Activated naive CD4-positive, alpha-beta T cell treated with Interleukin-2 at 50 U/mL for 16 hours (primary cell): ENCODE measurements around the gene MCF2L.
"Not testable (repeated sequence)": the region's sequence is repeated elsewhere in the genome, so short reads cannot be mapped to it uniquely, and the experiment has no call there.

Experiments
- DNase-seq: peaks from one replicate; pipeline ENCODE4 v3.0.0-alpha.2; 2020

MCF2L gene

DNA sequence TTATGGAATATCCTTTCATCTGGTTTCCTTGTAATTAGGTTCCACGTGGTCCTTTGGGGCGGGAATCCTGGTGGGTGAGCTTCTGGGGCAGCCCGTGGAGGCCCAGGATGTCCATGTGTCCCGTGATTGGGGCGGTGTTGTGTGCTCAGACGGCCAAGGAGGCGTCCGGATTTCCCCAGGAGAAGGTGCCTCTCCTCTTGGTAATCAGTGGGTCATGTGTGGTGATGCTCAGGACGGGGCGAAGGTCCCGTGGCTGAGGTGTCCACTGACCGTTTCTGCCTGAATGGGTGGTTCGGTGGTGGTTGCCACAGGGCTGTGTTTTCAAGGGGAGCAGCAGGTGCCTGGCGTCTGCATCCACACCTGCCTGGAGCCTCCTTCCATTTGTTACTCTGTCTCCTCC, 84.4 kb downstream of the MCF2L start:
- no peak for DNase-seq

DNA sequence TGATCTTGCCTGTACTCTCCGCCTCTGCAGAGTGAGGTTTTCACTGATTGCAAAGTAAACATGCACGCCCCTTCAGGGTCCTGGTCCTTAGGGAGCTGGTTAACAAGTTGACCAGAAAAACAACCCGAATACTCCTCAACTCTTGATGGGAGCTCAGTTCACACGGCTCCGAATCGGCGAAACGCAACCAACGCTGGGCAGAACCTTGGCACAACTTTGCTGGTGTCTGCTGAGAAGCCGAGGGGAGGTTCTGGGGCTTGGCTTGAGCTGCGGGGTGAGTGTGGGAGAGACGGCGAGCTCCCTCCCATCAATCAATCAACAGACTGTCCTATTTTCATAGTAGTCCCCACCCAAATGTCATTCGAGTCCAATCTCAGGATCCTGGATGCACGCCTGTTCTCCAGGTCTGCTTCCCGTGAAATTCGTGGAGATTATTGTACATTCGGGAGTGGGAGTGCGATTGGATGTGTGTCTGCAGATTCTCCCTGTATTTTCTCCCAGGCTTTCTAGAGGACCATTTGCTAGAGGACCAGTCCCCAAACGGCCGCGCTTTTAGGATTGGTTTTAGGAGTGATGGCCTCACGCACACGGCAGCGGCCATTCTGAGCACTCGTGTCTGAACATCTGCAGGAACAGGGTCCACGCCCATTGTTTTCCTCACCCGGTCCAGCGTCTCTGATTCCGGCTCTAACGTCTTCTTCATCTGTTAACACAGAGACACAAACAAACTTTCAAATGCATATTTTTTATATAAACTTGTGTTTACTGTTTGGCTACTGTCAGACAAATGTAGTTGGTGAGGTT, 85.0 kb downstream of the MCF2L start:
- DNase-seq, result no peak

DNA sequence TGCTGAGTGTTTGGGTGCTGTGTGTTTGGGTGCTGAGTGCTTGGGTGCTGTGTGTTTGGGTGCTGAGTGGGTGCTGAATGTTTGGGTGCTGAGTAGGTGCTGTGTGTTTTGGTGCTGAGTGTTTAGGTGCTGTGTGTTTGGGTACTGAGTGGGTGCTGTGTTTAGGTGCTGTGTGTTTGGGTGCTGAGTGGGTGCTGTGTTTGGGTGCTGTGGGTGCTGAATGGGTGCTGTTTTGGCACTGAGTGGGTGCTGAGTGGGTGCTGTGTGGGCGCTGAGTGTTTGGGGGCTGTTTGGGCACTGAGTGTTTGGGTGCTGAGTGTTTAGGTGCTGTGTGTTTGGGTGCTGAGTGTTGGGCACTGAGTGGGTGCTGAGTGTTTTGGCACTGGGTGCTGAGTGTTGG, 88.1 kb downstream of the MCF2L start:
- DNase-seq, result no peak

- DNase-seq, result not testable (repeated sequence)
Measured at GRCh38 chr13:113057559-113057958, 88.5 kb downstream of the MCF2L start.

GRCh38 chr13:113058129-113058987, 89.3 kb downstream of the MCF2L start:
- DNase-seq, result no peak

GRCh38 chr13:113058988-113059850, 90.2 kb downstream of the MCF2L start:
- no peak for DNase-seq

DNA sequence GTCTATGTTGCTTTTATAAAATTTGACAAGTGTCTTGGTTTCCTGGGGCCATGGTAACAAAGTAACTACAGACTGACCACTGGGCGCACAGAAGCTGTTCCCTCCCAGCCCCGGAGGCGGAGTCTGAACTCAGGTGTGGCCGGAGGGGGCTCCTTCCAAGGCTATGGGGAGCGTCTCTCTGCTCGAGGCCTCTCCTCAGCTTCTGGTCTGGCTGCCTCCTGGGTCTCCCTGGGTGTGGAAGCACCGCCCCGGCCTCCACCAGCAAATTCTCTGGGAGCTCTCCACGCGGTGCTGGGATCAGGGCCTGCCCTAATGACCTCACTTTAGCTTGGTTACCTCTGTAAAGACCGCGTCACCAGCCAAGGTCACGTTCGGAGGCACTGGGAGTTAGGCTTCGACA, 90.9 kb downstream of the MCF2L start:
- DNase-seq, result no peak

DNA sequence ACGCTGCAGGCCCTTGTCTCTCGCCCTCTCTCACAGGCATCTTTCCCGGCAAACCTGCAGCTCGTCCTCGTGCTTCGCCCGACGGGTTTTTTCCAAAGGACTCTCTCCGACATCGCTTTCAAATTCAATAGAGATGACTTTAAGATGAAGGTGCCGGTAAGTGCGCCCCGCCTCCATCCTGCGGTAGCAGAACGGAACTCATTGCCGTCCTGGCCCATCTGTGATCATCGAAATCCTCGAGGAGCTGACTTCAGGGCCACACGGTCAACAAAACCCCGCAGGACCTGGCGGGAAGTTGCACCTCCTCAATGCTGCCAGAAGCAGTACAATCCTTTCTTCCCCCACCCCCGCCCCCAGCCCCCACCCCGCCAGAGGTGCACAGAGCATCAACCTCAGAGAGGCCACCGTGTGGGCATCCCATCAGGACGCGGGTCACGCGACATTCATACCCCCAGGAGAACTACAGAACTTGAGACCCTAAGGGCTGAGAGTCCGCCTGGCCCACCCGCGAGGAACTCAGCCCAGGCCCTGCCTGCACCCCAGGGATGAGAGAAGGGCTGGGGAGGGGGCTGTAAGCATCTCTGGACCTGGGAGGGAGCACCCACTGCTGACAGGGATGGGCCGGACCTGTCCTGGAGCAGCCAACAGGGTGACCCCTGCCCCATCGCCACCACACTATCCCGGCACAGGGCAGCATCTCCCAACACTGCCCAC, 91.7 kb downstream of the MCF2L start:
- DNase-seq, result no peak

DNA sequence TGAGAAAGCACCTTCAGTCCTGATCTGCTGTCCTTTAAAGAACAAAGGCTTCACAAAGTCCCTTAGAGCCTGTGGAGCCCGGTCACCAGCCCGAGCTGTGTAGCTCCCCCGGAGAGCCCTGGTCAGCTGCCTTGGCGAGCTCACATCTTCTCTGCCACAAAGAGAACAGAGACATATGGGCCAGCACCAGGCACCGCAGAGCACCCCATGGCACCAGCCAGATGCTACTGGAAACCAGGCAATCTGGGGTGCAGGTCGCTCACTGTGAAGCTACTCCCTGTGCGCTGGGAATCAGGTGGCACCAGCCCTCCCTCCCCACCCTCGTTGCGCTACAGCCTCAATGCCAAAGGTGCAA, 92.2 kb downstream of the MCF2L start:
- DNase-seq, result no peak

GRCh38 chr13:113061796-113062425, 92.9 kb downstream of the MCF2L start:
- DNase-seq, result no peak

DNA sequence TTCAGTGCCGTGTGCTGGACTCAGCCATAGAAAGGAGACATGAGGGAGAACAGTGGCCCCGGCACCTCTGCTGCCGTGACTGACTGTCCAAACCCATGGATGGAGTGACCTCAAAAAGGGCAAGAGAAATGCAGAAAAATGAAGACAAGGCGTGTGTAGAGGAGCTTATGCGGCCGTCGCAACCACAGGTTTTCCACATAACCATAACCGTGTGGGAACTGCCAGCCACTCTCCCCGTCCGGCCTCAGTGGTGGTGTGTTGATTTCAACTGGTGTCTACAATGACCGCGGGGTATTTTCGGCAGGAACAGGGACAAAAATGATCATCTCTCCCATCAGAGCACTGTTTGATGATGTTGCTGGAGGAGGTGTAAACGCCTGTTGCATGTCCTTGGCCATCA, 93.7 kb downstream of the MCF2L start:
- DNase-seq, result no peak

- DNase-seq, result no peak
Measured at GRCh38 chr13:113063091-113063491, 94.1 kb downstream of the MCF2L start.

DNA sequence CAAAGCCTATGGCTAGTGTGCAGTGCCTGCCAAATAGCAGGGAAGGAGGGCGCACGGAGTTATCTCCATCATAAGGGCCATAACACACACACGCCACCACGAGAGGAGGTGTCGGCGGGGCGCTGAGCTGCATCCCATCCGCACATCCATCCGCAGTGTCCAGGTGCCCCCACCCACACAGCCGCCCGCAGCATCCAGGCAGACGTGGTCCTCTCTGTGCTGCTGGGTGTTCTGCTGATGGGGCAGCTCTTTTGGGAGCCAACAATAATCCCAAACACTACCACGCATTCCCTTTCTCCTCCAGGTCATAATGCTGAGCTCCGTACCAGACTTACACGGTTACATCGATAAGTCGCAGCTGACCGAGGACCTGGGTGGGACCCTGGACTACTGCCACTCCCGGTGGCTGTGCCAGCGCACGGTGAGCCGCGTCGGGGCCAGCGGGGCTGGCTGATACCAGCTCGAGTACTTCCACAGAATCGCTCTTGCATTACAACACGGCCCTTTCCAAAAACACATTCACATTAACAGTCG, 95.1 kb downstream of the MCF2L start:
- DNase-seq, result no peak

DNA sequence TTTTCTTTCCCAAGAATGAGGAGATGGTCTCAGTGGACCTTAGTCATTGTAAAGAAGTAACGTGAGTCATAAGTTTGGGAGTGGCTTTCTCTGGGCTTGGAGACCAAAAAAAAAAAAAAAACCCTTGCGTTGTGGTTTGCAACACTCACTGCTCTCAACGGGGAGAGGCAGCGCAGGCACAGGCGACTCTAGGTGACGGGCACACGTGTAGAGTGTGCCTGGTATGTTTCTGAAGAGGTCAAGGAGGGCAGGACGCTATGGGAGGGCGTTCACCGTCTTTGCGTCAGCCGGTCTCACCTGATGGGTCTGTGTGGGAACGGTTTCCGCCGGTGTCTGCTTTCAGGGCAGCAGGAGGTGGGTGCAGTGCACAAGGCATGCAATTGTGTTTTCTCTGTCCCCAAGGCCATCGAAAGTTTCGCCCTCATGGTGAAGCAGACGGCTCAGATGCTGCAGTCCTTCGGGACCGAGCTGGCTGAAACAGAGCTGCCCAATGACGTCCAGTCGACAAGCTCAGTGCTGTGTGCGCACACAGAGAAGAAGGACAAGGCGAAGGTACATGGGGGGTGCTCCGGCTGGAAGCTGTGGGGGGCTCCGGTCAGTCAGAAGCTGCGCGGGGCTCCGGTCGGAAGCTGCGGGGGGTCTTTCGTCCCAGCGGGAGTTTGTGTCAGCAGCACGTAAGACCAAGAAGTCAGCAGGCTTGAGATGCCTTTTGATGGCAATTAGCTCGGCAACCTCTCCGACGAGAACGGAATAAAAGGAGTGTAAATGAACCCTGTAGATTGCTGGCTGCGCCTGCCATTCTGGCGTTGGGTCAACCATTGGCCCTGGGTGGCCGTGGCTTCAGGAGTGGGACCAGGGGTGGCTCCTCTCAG, 95.8 kb downstream of the MCF2L start:
- DNase-seq, result no peak

- no peak for DNase-seq
Measured at GRCh38 chr13:113065406-113066141, 96.6 kb downstream of the MCF2L start.

DNA sequence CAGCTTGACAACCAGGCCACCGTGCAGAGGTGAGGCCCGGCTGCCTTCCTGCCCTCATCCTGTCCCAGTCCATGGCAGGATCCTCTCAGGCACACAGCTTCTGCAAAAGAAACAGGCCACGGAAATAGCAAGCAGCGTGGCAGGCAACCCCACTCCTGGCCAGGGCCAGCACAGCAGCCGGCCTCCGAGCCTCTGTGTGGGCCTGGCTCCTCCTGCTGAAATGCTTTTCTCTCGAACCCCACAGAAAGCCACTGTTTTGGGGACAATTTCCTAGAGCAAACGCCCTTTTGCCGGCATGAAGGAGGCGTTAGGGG, 97.1 kb downstream of the MCF2L start:
- DNase-seq, result no peak

DNA sequence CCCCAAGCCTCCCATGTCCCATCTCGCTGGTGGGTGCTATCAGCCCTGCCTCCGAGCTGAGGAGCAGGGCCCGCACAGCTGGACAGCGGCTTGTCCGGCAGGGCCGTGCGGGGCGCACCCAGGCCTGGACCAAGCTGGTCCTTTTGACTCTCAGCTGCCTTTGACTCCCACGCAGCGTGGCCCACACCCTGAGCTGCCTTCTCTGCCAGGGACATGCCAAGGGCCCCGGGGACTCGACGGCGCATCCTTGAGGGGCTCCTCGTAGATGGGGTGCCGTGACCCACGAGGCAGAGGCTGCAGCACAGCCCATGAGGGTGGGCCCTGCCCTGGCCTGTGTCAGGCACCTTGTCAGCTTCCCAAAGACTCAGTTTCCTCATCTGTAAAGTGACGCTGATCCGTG, 97.7 kb downstream of the MCF2L start:
- DNase-seq, result no peak

DNA sequence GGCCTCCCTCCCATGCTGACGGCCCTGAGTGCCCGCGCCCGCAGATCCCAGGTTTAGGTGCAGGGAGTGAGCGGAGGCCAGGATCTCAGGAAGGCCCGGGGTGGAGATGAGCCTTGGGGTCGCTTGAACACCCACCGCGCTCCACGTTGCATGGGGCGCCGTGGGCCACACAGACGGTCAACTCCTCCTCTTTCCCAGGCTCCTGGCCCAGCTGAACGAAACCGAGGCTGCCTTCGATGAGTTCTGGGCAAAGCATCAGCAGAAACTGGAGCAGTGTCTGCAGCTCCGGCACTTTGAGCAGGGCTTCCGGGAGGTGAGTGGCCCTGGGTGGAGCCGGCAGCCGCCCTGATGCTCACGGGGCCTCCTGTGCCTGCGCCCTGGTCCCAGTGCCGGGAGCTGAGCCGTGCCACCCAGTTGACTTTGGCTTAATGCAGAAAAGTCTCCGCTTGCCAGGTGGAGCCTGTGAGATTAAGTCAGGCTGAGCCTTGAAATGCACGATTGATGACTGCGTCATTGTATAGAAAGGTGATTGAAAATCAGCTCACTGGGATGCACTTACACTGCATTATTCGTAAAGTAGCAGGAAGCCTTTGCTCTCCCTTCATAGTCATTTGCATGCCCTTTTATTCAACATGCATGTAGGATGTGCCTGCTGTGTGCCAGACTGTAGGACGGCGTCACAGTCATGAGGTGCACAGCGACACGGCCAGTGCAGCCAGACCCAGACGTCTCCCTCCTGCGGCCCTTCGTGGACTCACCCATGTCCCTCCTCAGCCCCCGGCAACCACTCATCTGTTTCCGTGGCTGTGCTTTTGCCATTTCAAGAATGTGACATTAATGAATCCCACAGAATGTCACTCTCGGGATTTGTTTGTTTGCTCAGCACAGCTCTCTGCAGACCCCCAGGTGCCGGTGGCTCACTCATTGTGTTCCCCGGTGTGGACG, 101.1 kb downstream of the MCF2L start:
- DNase-seq, result no peak

- no peak for DNase-seq
Measured at GRCh38 chr13:113070855-113071254, 101.8 kb downstream of the MCF2L start.
